ENCODE data around the gene NOP56. TPM values are rescaled to one million over a fixed set of nuclear protein-coding genes. Genes with fewer than 3 reads are reported as not detected.

NOP56 gene
- polyA plus RNA-seq, 2 donors = 135 to 175 TPM

DNA sequence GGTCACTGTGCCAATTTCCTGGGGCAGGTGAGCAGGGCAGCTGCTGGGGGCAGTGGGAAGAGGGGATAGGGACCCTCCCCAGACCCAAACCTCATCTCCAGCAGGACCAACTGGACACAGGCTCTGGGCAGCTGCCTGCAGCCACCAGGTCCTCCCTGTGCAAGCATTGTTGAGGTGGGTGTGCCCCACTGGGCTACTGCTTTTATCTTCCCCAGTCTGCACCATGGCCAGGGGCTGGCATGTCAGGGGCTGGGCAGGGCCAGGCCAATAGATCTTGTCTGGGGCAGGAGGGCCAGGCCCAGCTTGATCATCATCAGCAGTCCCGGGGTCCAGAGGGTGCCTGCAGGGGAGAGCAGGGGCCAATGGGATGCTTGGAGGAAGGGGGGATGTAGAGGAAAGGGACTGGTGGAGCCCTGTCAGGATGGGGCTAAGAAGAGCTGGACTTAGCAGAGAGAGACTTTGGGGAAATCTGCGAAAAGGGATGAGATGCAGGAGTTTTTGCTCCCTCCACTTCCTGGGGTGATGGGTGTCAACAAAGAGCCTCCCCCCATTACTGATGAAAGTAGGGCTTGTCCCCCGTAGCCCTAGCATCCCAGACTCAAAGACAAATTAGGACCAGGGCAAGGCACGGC lies 45.9 kb downstream of the NOP56 start:
- Histone ChIP-seq H3K27me3 (ENCODE audit: control insufficient read depth in 1 of 2, insufficient read depth in 2 of 2, low read length in 2 of 2) (peaks cover 0 to 4% of the 10 kb centered on the region in 2 donors), H3K36me3 (ENCODE audit: control insufficient read depth in 2 of 2, insufficient read depth in 2 of 2, low read length in 1 of 2) (no peaks in the 10 kb centered on the region), H3K4me3 (ENCODE audit: low read depth in 1 of 2, low read length in 2 of 2) (no peak overlapping the region), H3K4me1 (ENCODE audit: control insufficient read depth in 2 of 2, insufficient read depth in 2 of 2, low read length in 1 of 2) (peaks cover 5 to 6% of the 10 kb centered on the region in 2 donors), H3K9me3 (ENCODE audit: control insufficient read depth in 2 of 2, insufficient read depth in 1 of 2, low read depth in 1 of 2, low read length in 1 of 2) (no peaks in the 10 kb centered on the region), H3K27ac (ENCODE audit: low read depth in 2 of 2, low read length in 1 of 2) (no peak overlapping the region)
- 77 to 84% methylated on average over 4 of the region's 4 CpGs for WGBS, 2 donors

DNA sequence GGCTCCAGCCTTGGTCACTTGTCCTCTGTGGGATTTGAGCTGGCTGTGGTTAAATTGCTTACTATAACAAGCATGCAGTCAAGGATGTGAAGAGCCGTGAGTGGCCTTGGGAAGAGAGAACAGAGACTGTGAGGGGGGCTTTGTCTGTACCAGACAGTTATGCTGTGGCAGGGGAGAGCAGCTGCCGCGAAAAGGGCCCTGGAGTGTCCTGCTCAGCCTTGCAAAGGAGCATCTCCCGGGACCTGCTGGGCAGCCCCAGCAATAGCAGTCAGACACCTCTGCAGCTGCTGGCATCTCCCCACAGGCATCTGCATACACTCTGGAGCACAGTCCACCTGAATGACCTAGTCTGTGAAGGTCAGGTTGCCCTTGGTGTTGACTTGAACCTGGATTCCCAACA lies 46.5 kb downstream of the NOP56 start:
- no peaks in the 10 kb centered on the region for H3K9me3 ChIP-seq (ENCODE audit: control insufficient read depth in 2 of 2, insufficient read depth in 1 of 2, low read depth in 1 of 2, low read length in 1 of 2)
- H3K4me1 ChIP-seq (ENCODE audit: control insufficient read depth in 2 of 2, insufficient read depth in 2 of 2, low read length in 1 of 2) = peaks cover 0 to 3% of the 10 kb centered on the region in 2 donors
- WGBS, 2 donors = 77 to 82% methylated on average over 4 of the region's 4 CpGs

DNA sequence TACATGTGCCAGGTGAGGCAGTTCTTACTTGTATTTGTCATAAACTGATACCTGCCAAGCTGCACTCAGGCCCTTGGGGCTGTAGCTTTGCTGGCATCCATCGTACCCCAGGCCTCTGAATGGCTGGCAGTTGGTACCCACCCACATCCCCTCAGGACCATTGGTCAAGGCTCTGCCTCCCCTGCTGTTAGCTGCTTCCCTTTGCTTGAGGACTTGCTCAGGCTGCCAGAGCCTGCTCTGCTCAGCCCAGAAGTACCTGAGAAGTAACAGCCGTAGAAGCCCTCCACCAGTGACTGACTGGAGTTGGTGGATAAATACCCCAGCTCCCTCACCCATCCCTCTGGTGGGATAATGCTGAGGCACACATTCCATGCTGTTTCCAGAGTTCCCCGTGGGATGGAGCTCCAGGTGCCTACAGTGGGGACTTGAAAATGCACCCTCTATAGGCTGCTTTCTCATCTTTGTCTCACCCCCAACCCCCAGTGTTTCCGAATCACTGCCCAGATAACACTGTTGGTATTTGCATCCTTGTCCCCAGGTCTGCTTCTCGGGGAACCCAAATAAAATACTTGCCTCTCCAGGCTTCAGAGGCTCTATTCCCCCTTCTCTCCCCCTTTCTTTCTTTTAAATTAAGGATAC lies 47.5 kb downstream of the NOP56 start:
- Histone ChIP-seq H3K4me3 (ENCODE audit: low read depth in 1 of 2, low read length in 2 of 2) (no peak overlapping the region), H3K9me3 (ENCODE audit: control insufficient read depth in 2 of 2, insufficient read depth in 1 of 2, low read depth in 1 of 2, low read length in 1 of 2) (no peaks in the 10 kb centered on the region), H3K27ac (ENCODE audit: low read depth in 2 of 2, low read length in 1 of 2) (no peak overlapping the region), H3K27me3 (ENCODE audit: control insufficient read depth in 1 of 2, insufficient read depth in 2 of 2, low read length in 2 of 2) (no peaks in the 10 kb centered on the region), H3K36me3 (ENCODE audit: control insufficient read depth in 2 of 2, insufficient read depth in 2 of 2, low read length in 1 of 2) (no peaks in the 10 kb centered on the region), H3K4me1 (ENCODE audit: control insufficient read depth in 2 of 2, insufficient read depth in 2 of 2, low read length in 1 of 2) (no peaks in the 10 kb centered on the region)
- 69 to 71% methylated on average over 5 of the region's 5 CpGs for WGBS, 2 donors

More for the DNA sequence above, 46.5 kb downstream of the NOP56 start:
- Histone ChIP-seq H3K36me3 (ENCODE audit: control insufficient read depth in 2 of 2, insufficient read depth in 2 of 2, low read length in 1 of 2) (no peaks in the 10 kb centered on the region), H3K27me3 (ENCODE audit: control insufficient read depth in 1 of 2, insufficient read depth in 2 of 2, low read length in 2 of 2) (peaks cover 0 to 4% of the 10 kb centered on the region in 2 donors), H3K4me3 (ENCODE audit: low read depth in 1 of 2, low read length in 2 of 2) (no peak overlapping the region), H3K27ac (ENCODE audit: low read depth in 2 of 2, low read length in 1 of 2) (no peak overlapping the region)

DNA sequence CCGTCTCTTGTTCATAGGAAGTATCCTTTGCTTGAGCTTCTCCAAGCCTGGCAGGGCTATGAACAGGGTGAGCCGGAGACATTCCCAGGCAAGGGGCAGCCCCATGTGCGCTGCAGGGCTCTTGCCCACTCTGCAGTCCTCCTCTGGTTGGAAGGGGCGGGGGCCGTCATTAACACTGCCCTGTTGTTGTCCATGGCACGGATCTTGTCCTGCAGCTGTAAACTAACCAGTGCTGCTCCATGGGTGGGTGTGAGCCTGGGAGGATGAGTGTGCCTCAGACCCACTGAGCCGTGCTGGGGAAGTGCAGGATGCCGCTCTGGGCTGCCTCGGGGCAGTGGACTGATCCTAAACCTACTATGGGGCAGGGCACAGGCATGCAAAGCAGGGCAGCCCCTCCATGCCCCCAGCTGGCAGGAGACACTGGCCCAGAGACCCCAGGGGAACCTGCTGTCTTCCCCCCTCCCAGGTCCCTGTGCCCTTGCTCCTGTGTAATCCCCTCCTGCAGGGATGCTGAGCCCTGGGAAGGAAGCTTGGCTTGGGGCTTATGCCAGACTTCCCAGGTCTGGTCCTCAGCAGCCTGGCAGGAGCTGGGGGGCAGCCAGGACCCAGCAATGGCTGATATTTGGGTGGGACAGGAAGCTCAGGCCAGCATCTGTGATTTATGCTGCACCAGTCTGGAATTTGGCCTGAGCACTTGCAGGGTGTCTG lies 48.6 kb downstream of the NOP56 start:
- H3K4me3 ChIP-seq (ENCODE audit: low read depth in 1 of 2, low read length in 2 of 2) = no peak overlapping the region
- no peaks in the 10 kb centered on the region for H3K4me1 ChIP-seq (ENCODE audit: control insufficient read depth in 2 of 2, insufficient read depth in 2 of 2, low read length in 1 of 2)
- no peaks in the 10 kb centered on the region for H3K9me3 ChIP-seq (ENCODE audit: control insufficient read depth in 2 of 2, insufficient read depth in 1 of 2, low read depth in 1 of 2, low read length in 1 of 2)
- H3K27me3 ChIP-seq (ENCODE audit: control insufficient read depth in 1 of 2, insufficient read depth in 2 of 2, low read length in 2 of 2) = no peaks in the 10 kb centered on the region
- no peaks in the 10 kb centered on the region for H3K36me3 ChIP-seq (ENCODE audit: control insufficient read depth in 2 of 2, insufficient read depth in 2 of 2, low read length in 1 of 2)
- no peak overlapping the region for H3K27ac ChIP-seq (ENCODE audit: low read depth in 2 of 2, low read length in 1 of 2)
- 71 to 81% methylated on average over 9 of the region's 9 CpGs for WGBS, 2 donors

DNA sequence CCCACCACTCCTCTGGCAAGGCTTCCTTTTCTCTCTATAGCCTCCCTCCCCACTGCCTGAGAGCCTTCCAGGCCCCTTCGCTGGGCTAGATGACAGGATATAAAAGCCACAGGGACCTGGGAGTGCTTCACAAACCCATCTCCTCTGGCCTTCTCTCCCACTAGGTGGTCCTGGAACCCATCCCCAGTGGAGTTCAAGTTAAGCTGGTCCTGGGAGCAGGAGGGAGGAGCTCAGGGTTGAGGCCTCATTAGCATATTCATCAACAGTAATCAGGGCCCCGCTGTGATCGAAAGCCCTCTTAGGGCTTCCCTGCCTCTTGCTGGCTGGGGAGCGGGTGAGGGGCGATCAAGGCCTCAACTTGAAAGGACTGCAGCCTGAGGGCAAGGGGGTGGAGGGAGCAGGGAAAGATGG lies 49.2 kb downstream of the NOP56 start:
- Histone ChIP-seq H3K27me3 (ENCODE audit: control insufficient read depth in 1 of 2, insufficient read depth in 2 of 2, low read length in 2 of 2) (no peaks in the 10 kb centered on the region), H3K9me3 (ENCODE audit: control insufficient read depth in 2 of 2, insufficient read depth in 1 of 2, low read depth in 1 of 2, low read length in 1 of 2) (no peaks in the 10 kb centered on the region), H3K27ac (ENCODE audit: low read depth in 2 of 2, low read length in 1 of 2) (no peak overlapping the region), H3K4me1 (ENCODE audit: control insufficient read depth in 2 of 2, insufficient read depth in 2 of 2, low read length in 1 of 2) (peaks cover 0 to 3% of the 10 kb centered on the region in 2 donors), H3K36me3 (ENCODE audit: control insufficient read depth in 2 of 2, insufficient read depth in 2 of 2, low read length in 1 of 2) (no peaks in the 10 kb centered on the region), H3K4me3 (ENCODE audit: low read depth in 1 of 2, low read length in 2 of 2) (no peak overlapping the region)
- WGBS, 2 donors = 77 to 84% methylated on average over 5 of the region's 5 CpGs

DNA sequence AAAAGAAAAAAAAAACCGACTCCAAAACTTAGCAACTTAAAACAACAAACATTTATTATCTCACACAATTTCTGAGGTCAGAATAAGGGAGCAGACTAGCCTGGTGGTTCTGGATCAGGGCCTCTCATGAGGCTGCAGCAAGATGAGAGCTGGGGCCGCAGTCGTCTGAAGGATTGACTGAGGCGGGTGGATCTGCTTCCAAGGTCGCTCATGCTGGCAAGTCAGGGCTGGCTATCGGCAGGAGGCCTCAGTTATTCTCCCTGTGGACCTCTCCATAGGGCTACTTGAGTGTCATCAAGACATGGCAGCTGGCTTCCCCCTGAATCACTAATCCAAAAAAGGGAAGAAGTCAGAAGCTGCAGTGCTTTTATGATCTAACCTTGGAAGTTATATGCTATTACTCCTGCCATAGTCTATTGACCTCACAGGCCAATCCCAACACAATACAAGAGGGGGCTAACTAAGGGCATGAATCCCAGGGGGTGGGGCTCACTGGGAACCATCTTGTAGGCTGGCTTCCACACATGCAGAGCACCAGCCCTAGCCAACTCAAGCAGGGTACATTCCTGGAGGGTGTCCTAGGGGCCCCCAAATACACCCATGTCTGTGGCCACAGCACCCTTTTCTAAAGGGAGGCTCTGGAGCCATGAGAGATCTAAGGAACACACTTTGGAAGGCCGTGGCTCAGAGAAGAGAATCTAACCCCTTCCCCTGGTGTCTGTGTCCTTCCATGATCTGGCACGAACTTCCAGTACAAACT lies 51.5 kb downstream of the NOP56 start:
- H3K27me3 ChIP-seq (ENCODE audit: control insufficient read depth in 1 of 2, insufficient read depth in 2 of 2, low read length in 2 of 2) = no peaks in the 10 kb centered on the region
- WGBS, 2 donors = 88 to 91% methylated on average over 8 of the region's 8 CpGs
- no peak overlapping the region for H3K4me3 ChIP-seq (ENCODE audit: low read depth in 1 of 2, low read length in 2 of 2)
- no peaks in the 10 kb centered on the region for H3K36me3 ChIP-seq (ENCODE audit: control insufficient read depth in 2 of 2, insufficient read depth in 2 of 2, low read length in 1 of 2)
- H3K27ac ChIP-seq (ENCODE audit: low read depth in 2 of 2, low read length in 1 of 2) = no peak overlapping the region
- peaks cover 0 to 3% of the 10 kb centered on the region in 2 donors for H3K4me1 ChIP-seq (ENCODE audit: control insufficient read depth in 2 of 2, insufficient read depth in 2 of 2, low read length in 1 of 2)
- H3K9me3 ChIP-seq (ENCODE audit: control insufficient read depth in 2 of 2, insufficient read depth in 1 of 2, low read depth in 1 of 2, low read length in 1 of 2) = no peaks in the 10 kb centered on the region

DNA sequence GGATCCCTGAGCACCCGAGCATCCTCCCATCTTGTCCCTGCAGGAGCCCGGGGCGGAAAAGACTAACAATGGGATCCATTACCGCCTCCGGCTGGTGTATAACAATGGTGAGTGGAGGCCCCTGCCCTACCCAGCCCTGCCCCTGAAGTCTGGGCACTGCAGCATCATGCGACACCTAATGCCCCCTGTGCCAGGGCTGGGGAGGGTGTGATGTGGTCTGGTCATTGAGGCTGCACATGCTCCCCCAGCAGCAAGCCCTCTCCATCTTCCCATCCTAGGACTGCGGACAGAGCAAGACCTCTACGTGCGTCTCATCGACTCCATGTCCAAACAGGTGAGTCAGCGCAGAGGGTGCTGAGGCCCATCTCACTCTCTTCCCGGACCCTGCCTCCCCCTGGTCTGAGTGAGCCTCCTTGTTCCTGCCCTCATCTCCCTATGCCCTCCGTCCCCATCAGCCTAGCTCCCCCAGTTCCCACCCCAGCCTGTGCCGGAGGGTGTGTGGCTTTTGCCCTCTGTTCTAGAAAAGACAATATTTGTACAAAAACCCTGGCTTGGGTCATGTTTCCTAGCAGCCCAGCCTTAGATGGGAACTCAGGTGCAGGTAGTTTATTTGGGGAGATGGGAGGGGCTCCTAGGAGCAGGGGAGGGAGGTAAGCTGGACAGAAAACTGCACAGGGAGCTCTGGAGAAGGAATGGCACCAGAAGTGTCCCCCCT lies 53.7 kb downstream of the NOP56 start:
- H3K27me3 ChIP-seq (ENCODE audit: control insufficient read depth in 1 of 2, insufficient read depth in 2 of 2, low read length in 2 of 2) = no peaks in the 10 kb centered on the region
- no peaks in the 10 kb centered on the region for H3K36me3 ChIP-seq (ENCODE audit: control insufficient read depth in 2 of 2, insufficient read depth in 2 of 2, low read length in 1 of 2)
- H3K9me3 ChIP-seq (ENCODE audit: control insufficient read depth in 2 of 2, insufficient read depth in 1 of 2, low read depth in 1 of 2, low read length in 1 of 2) = no peaks in the 10 kb centered on the region
- H3K4me1 ChIP-seq (ENCODE audit: control insufficient read depth in 2 of 2, insufficient read depth in 2 of 2, low read length in 1 of 2) = peaks cover 0 to 3% of the 10 kb centered on the region in 2 donors
- H3K4me3 ChIP-seq (ENCODE audit: low read depth in 1 of 2, low read length in 2 of 2) = no peak overlapping the region
- 85 to 90% methylated on average over 14 of the region's 14 CpGs for WGBS, 2 donors
- H3K27ac ChIP-seq (ENCODE audit: low read depth in 2 of 2, low read length in 1 of 2) = no peak overlapping the region

DNA sequence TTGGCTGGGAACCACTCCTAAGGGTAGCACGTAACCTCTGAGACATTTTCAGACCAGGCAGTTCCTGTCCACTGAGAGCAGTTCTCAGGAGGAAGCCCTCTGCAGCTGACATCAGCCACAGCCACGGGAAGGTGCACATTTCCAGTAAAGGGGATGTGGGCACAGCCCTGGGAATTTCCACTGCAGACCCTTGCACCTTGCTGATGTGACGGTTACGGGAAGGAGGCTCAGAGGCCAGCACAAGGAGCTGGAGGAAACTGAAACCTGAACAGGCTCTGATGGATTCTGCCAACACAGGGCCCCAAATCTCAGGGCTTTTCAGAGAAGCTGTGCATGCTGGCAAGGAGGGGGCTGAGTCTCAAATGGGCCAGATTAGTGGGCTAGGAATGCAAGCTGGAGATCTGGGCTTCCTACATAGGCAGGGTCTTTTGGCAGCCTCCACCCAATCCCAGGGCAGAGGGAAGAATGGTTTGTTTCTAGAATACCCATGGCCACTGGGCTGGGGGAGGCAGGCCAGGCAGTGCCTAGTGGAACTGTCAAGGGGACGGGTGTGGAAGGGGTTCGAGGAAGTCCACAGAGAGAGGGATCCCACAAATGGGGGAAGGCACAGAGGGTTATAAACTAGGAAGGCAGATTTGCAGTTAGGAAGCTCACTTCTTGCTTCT lies 54.4 kb downstream of the NOP56 start:
- H3K4me3 ChIP-seq (ENCODE audit: low read depth in 1 of 2, low read length in 2 of 2) = no peak overlapping the region
- no peak overlapping the region for H3K27ac ChIP-seq (ENCODE audit: low read depth in 2 of 2, low read length in 1 of 2)
- WGBS, 2 donors = 76% methylated on average over 6 of the region's 6 CpGs

More for the DNA sequence above, 54.4 kb downstream of the NOP56 start:
- H3K36me3 ChIP-seq (ENCODE audit: control insufficient read depth in 2 of 2, insufficient read depth in 2 of 2, low read length in 1 of 2) = no peaks in the 10 kb centered on the region
- peaks cover 0 to 3% of the 10 kb centered on the region in 2 donors for H3K4me1 ChIP-seq (ENCODE audit: control insufficient read depth in 2 of 2, insufficient read depth in 2 of 2, low read length in 1 of 2)
- H3K27me3 ChIP-seq (ENCODE audit: control insufficient read depth in 1 of 2, insufficient read depth in 2 of 2, low read length in 2 of 2) = no peaks in the 10 kb centered on the region
- no peaks in the 10 kb centered on the region for H3K9me3 ChIP-seq (ENCODE audit: control insufficient read depth in 2 of 2, insufficient read depth in 1 of 2, low read depth in 1 of 2, low read length in 1 of 2)

All from esophagus (tissue), 2 donors.